Stimulated activated CD4-positive, alpha-beta T cell treated with anti-CD3 and anti-CD28 coated beads, Interleukin-12 subunit alpha, Interleukin-12 subunit beta, amount 100 ng/mL, for 48 hours (primary cell): ENCODE measurements around the gene MLLT10.

Experiments used
- DNase-seq, 3 donors: peaks; one replicate each; pipeline ENCODE4 v3.0.0-alpha.2; 2020; ENCODE audit warnings: low read depth in 2 of 3, low spot score in 1 of 3

The MLLT10 gene

DNA sequence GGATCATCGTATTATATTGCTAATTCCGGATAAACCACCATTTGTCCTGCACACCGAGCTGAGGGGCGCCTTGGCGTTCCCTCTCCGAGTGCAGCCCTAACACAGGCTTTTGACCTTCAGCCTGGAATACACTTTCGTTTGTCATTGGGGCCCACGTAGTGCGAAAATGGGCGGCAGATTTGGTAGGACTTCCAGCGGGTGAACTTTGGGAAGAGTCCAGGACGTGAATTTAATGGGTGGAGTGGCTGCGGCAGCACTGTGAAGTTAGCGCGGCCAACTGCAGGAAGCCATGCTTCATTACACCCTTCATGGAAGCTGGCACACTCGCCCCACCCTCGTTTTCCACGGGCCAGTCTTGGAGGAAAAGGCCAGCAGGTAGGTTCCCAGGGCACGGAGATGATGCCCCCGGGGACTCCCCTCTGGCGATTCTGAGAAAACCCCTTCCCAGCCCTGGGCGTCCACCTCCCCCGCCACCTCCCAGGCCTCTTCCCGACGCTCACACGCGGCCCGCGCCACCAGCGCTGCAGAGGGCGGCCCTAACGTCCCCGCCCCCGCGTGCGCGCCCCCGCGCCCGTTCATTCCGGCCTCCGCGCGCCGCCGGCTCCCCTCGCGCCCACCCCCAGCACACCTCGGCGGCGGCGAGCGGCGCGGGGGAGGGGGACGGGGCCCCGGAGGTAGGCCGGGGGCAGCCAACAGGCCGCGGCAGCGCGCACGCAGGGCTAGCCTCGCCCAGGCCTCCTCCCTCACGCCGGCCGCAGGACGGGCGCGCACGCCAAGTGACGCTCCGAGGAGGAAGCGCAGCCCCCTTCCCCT lies at the start of gene MLLT10:
Gene MLLT10 (plus strand): TSS at position 766 of the 813 bp plus-strand sequence. CDS start 413 bp downstream, outside the sequence.
- DNase-seq = peak; percentile 73 to 86 (median 81)

DNA sequence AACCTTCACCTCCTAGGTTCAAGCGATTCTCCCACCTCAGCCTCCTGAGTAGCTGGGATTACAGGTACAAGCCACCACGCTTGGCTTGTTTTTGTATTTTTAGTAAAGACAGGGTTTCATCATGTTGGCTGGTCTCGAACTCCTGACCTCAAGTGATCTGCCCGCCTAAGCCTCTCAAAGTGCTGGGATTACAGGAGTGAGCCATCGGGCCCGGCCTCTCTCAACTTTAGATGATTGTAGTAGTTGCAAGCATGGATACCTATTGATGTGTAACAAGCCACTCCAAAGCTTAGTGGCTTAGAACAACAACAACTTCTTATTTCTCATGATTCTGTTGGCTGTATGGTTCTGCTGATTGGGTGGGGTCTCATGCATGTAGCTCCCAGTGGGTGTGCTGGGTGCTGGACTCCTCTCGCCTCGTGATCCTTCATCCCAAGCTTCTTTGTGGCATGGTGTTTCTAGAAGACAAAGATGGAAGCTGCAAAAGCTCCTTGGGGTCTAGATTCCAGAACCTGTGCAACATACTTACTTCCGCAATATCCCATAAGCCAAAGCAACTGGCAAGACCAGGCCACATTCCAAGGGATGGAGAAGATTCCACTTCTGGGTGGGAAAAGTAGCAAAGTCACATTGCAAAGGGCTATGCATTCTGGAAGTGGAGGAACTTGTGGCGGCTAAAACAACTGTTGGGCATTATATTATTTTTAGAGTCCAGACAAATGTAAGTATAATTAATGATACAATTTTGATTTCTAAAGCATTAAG lies 46.4 kb upstream of the MLLT10 start:
- no peak for DNase-seq

DNA sequence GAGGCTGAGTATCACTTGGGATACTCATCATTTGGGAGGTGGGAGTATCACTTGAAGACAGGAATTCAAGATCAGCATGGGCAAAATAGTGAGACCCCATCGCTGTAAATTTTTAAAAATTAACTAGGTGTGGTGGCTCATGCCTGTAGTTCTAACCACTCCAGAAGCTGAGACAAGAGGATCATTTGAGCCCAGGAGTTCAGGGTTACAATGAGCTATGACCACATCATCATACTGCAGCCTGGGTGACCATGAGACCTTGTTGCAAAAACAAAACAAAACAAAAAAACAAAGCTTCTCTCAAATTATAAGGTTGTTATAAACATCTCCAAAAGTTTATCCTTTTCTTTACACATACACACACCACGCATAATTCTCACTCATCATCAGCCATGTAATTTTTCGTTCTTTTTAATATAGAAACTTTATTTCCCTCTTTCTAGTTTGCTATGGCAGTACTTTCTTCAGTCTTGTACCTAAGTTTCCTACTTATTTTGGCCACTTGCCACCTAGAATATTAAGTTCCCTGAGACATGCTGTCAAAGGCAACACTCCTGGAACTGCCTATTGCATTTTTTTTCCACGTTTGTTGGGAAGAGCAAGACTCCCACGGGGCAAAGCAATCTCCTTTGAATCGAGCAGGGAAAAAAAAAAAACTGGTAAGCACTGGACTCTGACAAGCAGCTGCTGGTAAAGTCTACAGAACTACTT lies 45.6 kb upstream of the MLLT10 start:
- DNase-seq = no peak

DNA sequence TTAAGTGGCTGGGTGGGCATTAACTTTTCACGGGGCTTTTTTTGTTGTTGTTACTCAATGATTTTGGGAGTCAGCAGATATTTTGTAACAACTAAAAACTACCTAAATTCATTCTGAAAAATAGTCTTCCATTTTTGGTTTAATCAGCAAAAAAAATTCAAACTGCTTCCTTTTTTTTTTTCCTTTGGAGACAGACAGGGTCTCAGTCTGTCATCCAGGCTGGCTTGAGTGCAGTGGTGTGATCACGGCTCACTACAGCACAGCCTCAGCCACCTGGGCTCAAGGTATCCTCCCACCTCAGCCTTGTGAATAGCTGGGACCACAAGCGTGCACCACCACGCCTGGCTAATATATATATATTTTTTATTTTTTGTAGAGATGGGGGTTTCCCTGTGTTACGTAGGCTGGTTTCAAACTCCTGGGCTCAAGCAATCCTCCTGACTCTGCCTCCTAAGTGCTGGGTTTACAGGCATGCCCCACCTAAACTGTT lies 45.0 kb upstream of the MLLT10 start:
- no peak for DNase-seq

DNA sequence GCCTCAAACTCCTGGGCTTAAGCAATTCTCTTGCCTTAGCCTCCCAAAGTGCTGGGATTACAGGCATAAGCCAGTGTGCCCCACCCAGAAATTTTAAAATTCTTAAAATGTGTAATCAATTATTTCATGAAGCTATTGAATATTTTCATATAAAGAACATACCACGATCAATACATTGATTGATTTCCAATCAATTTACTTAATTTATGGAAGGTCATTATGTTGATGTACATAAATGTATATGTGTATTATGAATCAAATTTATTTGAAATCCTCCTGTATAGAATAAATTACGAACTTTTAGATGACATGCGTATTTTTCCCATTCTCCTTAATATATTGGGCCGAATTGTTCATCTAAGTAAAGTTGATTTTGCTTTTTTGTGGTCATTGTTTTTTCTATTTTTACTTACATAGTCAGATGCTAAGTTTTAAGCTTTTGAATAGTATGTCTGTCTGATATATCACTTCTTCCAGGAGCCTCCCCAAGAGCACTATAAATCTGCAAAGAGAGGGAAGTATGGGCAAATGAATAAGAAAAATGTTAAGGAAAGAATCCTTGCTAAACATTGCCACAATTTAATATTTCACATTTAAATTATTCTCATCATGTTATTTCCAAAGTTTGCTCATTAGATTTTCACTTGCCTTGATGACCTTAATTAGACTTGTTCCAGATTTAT lies 43.9 kb upstream of the MLLT10 start:
- no peak for DNase-seq

DNA sequence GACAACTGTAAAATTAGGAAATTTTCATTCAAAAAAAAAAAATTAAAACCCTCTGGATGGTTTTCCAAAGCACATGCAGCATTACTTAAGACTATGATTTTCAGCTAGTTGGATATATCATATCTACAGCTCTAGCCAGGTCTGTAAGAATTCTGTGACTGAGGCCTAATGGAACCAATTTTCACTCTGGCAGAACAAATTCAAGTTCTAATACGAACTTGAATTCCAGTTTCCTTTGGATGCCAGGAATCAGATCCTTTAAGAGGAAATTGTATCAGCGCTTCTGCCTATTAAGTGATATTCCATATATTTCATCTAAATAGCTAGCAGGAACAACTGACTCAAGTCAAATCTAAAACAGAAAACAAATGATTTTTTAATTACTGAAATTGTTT lies 43.3 kb upstream of the MLLT10 start:
- DNase-seq = no peak

DNA sequence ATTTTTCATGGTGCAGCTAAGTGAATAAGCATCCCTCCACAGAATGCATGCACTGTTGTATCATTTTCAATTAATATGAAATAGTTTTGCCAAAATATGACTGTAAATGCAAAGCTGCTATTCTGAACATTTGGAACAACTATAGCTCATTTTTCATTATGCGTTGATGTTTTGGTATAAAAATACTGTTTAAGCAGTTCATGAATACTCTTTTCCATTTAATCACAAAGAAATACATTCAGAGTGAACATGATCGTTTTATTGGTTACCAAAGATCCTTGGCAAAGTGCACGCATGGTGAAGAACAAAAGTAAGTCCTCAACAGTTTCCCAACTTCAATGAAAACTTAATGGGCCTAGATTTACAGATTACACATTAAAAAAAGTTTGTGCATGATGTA lies 41.6 kb upstream of the MLLT10 start:
- DNase-seq = no peak

DNA sequence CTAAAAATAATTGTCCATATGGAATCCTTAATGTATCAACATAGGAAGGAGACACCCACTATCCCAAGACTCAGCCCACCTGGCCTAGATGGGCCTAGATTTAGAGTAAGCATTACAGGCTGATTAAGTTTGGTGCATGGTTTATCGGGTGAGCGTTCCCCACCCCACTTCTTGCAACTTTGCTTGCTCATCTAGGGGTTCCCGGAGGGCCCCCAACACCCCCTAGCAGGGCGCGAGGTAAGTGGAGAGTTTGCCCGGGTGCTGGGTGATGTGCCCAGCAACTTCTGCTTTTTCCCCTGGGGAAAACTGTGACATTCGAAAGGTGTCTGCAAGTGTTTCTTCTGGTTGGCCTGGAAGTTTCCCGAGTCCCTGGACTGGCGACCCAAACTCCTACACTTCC lies 40.2 kb upstream of the MLLT10 start:
- DNase-seq = no peak

DNA sequence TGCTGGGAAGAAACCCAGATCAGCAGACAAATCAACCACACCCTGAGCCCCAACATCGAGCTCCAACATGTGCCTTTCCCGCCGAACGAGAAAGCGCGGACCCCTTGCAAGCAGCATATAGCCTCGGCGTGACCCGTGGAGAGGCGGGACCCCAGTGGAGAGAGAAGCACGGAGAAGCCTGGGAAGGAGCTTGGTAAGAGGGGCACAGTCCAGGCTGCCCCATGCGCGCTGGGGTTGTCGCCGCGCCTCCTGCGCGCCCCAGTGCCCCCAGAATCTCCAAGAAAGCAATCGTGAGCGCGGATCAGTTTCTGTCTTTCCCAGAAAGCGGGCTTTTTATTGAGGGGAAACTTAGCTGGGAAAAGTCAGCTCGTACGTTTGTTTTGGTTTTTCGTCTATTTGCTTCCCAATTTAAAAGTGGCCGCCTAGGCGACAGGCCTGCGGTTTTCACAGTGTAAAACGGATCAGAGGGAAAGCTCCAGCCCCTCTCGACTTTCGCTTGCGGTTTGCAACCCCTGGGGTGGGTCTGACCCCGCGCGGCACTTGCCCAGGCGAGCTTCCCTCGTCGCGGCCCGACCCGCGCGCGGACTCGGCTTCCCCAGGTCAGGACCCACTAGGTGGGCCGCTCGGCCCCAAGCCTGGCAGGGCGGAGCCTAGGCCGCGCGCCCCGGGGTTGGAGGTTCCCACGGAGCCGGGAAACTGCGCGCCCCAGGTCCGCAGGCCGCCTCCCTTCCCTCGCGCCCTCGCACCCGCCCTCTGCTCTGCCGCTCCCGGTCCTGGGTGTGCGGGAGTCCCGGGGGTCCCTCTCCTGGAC lies 39.6 kb upstream of the MLLT10 start:
- DNase-seq = no peak

DNA sequence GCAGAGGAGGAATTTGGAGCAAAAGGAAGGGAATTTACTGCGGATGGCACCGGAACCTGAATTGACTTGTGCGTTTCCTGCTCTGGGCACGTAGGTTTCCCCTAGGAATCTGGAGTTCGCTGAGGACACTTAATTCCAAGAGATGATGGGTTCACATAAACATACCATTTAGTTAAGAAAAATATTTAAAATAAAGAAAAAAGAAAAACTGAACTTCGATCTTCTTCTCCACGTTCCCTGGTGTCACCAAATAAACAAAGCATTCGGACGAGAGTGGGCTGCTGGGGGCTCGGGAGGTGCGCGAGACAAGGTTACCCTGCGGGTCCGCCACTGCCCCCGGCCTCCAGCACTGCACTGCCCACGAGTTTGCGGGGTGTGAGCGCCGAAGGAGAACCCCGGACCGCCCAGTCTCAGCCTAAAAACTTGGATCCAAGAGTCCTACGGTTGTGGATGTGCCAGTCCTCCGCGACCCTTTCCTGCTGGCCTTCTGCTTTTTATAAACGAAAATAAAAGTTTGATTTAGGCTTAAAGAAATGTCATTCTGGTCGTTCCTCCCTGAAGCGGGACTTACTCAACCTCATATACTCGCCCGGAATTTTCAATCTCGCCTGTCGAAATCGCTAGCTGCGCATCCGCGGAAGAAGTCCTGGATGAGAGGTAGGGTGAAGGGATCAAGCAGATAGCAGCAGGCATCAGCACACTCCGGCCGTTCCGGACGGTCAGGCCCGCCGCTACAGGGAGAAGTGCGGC lies 38.9 kb upstream of the MLLT10 start:
- no peak for DNase-seq

DNA sequence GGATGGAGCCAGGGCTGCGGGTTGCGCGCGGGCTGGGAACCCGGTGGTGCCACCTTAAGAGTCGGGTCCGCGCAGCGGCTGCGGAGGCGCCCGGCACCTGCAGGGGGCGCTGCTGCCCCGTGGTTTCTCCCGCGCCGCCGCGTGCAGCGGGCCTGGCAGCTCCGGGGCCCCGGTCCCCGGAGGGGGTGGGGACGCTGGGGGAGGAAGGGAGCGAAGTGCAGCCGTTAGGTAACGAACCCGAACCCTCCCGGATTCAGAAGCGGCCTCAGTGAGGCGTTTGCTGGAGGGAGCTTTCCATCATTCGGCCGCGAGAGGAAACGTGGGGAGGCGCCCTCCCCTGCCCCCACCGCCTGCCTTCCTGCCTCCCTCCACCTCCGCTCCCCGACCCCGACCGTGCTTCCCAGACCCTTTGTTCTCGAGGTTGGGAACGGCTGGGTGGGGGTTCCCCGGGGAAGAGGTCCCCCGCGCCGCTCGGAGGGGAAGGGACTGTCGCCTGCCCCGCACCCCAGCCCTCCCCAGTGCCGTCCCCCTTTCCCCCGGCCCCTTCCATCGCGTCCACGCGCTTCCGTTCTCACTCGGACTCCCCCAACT lies 38.2 kb upstream of the MLLT10 start:
- peak; percentile 78 to 84 (median 79) for DNase-seq

DNA sequence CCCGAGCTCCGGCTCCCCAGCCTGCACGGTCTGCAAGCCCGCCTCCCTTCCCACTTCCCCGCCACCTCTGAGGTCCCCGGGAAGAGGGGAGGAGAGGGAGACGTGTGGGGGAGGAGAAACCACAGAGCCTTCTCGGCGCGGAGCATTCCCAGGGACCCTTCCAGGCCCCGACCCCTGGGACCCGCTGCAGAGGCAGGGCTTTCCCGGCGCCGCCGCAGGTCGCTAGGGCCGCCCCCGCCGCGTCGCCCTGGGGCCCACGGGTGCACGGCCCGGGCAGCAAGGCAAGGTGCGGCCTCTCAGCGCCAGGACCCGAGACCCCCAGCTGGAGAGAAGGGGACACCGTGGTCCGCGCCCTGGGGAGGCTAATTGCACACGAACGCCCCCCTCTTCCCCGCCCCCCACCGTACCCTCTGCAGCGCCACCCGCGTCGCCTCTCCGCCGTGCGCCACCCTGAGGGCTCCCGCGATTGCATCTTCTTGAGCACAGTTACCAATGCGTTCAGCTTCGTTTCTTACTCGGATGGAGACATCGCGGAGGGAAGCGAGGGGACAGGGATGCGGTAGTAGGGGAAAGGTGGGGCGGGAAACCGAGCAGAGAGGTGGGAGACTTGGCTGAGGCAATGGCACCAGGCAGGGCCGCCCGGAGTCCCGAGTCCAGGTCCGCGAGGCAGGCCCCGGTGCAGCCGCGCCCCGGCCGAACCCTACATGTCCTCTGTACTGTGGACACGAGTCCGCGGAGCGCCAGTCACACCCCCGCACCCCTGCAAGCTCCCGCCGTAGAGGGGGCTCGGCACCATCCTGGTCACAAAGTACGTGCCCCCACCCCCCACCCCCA lies 37.5 kb upstream of the MLLT10 start:
- DNase-seq = no peak

DNA sequence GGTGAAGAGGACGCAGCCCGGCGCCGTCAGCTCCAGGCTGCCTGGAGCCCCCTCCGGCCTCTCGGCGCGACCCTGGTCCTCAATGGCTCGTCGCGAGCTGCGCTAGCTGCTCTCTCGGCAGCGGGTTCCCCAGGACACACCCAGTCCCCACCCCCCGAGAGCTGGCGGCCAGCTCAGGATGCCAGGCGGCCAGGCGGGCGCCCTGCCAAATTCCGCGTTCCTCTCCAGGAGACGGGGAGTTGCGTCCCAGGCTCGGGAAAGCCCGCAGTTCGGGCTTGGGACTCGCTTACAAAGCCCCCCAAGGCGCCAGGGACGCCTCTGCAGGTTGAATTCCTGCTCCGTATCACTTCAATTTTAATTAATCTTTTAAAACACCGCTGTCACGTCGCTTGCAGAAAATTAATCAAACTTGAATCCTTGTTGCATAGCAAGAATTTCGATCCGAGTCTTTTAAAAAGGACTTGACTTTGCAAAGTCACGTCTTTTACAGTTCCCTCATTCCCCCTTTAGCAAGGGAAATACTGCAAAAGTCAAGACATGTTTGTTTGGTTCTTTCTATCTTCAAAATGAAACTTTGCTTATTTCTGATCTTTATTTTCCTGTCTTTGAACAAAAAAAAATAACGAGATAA lies 36.7 kb upstream of the MLLT10 start:
- no peak for DNase-seq

DNA sequence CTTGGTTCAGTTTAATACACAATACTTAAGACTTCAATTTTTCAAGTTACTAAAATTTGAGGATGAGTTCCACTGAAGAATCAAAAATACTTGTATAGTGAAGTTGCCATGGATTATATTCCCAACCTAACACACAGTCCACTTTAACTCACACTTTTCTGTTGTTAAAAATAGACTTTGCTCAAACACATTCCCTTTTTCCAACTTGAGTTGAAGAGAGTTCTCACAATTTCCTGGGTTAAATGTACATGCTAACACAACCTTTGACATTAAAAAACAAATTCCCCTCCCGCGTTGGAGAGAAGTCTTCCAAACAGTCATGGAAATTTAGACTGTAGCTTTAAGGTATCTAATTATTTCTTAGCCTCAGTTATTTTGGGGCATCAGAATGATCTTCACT lies 35.7 kb upstream of the MLLT10 start:
- DNase-seq = no peak

DNA sequence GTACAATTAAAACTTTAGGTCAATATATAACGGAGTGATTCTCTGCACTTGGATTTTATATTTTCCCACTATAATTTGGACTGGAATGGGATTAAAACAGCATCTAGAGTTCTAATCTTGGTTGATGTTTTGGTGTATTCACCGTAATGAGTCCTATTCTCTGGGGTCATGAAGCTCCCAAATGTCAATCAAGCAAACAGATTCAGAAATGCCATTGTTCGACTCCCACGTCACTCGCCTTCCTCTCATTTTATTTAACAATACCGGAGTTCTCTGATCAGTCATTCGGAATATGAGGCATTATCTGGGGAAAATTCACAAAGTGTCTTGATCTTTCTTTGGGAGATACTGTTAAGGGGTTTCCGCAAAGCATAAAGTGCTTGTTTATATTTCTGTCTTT lies 35.0 kb upstream of the MLLT10 start:
- no peak for DNase-seq

DNA sequence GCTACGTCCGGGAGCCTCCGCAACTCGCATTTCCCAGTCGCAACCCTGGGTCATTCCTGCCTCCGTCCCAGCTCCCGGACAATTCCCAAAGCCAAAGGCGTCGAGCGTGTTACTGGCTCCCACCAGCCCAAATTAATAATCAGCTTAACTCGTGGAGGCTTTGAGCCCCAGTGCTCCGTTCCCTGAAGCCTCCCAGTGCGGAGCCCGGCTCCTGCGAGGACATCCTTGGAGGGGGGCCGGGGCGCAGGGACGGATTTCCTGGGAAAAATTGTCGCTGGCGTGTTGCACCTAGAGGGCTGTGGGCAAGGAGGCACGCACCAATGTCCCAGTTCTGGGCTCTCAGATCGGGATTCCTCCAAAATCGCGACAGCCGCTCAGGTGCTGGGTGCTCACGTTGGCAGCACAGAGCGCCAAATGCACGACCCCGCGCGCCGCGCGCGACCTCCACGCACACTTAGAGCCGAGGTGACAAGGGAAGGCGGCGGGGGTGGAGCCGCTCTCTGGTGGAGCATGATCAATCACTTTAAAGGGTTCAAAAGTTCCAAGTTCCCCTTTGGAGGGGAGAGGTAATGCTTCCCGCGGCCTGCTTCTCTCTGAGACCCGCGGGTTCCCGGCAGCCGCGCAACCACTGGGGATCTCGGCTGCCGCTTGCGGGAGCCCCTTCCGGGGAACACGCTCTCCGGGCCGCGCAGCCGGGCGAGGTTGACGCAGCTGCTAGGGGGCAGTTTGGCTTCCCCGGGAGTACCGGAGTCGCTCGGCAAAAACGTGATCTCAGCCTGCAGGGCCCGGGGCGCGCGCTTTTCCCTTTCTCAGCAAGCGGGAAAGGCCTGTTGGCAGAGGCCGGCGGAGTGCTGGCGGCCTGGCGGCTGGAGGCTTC lies 34.1 kb upstream of the MLLT10 start:
- DNase-seq = no peak

DNA sequence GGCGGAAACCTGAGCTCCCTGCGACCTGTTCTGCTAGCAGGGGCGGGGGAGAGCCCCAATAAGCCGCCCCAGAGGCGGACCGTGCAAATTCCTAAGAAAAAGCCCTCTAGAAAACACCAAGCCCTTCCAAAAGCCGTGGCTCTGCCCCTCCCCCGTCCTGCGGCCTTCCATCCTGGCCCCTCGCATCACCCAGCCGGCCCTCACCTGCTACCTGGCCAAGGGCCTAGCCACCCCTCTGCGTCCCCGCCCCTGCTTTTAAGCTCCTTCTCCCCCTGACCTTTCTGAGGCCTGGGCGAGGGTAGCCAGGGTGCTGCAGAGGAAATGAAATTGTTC lies 33.5 kb upstream of the MLLT10 start:
- no peak for DNase-seq
